Measurements from ENCODE around the gene BRINP2. TPM values are rescaled to one million over a fixed set of nuclear protein-coding genes. Genes with fewer than 3 reads are reported as not detected.

Gene BRINP2
- total RNA-seq, 2 donors from 2014 or later = 0.24 to 1.4 TPM

DNA sequence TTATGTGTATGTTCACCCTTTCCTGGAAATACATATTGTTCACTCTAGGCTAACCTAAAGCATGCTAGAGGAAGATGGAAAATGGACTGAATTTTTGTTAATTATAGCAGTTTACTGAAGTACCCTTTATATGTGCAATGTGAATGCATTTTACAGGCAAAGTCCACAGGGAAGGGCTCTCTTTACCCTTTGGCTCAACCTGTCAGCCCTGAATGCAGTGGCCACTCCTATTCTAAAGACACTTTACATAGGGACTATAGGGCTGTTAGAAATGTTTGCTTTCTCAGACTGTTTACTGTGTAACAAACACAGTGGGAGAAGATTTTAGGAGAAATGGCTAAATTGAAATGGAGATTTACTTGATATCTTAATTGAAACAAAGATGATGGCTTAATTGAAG is 78.5 kb downstream of the BRINP2 start:
- no peak for DNase-seq
- ATAC-seq = no peak
- intact Hi-C loops (cut with DNase I) = no loop called here

DNA sequence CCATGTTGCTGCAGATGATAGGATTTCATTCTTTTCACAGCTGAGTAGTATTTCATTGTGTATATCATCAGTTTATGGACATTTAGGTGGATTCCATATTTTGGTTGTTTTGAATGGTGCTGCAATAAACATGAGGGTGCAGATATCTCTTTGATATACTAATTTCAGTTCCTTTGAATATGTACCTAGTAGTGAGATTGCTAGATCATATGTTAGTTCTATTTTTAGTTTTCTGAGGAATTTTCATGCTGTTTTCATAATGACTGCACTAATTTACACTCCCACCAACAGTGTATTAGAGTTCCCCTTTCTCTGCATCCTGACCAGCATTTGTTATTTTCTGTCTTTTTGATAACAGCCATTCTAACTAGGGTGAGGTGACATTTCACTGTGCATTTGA is 82.1 kb downstream of the BRINP2 start:
- no peak for DNase-seq
- ATAC-seq = no peak
- intact Hi-C loops (cut with DNase I) = loop anchor here (10.0 kb wide), 2 partner anchors 102 to 522 kb away; no protein-coding TSS in a partner anchor

DNA sequence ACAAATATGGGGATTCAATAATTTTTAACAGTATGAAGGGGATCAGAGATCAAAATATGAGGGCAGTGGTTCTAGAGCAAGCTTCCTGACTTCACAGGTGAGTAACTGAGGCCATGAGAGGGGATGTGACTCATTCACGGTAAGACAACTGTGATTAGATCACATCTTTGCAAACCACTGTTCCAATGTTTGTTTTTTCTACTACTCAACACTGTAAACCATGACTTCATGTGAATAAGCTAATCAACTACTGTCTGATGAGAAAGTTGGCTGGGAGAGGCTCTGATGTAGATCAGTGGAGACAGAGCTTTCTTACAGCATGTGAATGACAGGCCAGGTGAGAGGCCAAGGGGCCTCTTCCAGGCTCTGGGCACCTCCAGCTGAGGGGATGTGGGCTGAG is 84.7 kb downstream of the BRINP2 start:
- no peak for ATAC-seq
- intact Hi-C loops (cut with DNase I) = loop anchor here (10.0 kb wide), 2 partner anchors 99 to 519 kb away; no protein-coding TSS in a partner anchor
- no peak for DNase-seq

DNA sequence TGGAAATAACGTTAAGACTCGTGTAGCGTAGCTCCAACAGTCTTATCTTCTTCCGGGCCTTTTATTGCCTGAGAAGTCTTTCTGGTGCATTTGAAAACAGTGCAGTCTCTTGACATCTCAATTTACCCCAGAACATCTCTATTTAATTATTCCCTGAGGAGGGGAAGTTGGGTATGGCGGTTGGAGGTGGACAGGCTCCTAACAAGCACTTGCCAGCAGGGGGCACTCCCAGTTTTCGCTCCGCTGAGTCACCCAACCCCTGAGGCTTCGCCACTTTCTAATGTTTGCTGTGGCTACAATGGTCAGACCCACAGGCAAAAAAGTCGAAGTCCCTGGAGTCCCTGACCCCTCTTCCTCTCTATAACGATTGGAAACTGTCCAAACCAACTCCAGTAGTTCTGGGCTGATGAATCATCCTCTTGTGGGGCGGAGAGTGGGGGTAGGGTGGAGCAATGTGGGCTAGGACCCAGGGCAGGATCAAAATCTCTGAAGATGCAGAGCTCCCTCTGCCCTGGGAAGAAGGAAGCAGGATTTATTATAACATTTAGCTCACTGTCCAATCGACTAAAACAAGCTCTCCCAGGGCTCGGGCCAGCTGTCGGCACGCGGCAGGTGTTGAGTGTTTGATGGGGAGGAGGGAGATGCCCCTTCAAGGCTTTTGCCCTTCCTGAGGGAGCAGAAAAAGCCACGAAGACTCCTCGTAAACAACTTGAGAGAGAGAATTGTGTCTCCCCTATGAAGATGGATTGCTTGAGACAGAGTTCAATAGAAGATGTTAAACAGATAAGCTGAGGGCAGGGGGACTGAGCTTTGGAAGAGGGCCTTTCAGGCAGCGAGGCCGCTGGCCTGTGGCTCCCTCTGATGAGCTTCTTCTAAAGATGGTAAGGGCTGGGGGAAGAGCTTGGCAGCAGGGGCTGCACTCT is 85.7 kb downstream of the BRINP2 start:
- peak; percentile 65 for DNase-seq
- intact Hi-C loops (cut with DNase I) = loop anchor here (10.0 kb wide), 2 partner anchors 98 to 518 kb away; no protein-coding TSS in a partner anchor
- ATAC-seq = peak; percentile 90 to 93

DNA sequence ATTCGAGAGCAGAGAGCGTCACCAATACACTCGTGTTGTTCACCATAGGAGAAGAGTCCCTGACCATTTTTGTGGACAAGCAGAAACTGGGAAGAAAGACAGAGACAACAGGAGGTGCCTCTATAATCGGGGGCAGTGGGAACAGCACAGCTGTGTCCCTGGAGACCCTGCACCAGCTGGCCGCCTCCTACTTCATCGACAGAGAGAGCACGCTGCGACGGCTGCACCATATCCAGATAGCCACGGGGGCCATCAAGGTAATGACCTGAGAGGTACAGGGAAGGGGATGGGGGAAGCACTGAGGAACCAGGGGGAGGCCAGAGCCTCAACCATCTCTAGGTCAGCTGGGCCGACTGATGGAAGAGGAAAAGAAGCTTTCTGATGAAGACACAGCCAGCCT is 86.4 kb downstream of the BRINP2 start:
- intact Hi-C loops (cut with DNase I) = loop anchor here (10.0 kb wide), 2 partner anchors 98 to 518 kb away; no protein-coding TSS in a partner anchor
- DNase-seq (no peak), ATAC-seq (peak in 1 of 2 donors; percentile 17)

DNA sequence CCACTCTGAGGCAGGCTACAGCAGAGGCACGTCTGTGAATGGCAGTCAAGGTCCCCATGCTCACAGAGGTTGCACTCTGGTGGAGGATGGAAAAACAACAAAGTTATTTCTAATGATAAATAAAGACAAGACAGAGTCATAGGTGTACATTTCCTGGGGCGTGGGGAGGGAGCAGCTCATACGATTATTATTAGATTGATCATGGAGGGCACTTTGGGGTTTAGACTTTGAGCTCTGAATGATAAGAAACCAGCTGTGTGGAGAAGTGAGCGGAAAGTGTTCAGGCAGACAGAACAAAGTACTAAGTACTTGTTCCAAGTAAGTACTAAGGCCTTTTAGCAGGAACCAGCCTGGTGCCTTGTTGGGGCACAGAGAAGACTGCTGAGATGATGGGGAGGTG is 86.8 kb downstream of the BRINP2 start:
- no peak for DNase-seq
- ATAC-seq = no peak
- intact Hi-C loops (cut with DNase I) = loop anchor here (10.0 kb wide), 2 partner anchors 97 to 517 kb away; no protein-coding TSS in a partner anchor

DNA sequence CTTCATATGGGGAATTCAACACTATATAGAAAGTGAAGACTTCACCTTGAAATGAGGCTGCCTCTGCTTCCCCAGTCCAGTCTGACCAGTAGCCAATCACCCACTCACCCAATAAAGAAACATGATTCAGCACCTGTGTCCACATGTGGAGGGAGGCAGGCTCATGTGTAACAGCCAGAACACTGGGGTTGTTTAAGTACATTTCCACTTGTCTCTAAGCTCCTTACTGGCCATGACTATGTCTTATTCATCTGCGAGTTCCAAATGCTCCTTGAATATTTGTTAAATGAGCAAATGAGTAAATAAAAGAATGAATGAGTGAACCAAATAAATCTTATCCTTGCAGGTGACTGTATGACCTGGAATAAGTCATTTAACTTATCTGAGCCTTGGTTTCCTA is 100.1 kb downstream of the BRINP2 start:
- DNase-seq (no peak), ATAC-seq (no peak)
- intact Hi-C loops (cut with DNase I) = no loop called here

DNA sequence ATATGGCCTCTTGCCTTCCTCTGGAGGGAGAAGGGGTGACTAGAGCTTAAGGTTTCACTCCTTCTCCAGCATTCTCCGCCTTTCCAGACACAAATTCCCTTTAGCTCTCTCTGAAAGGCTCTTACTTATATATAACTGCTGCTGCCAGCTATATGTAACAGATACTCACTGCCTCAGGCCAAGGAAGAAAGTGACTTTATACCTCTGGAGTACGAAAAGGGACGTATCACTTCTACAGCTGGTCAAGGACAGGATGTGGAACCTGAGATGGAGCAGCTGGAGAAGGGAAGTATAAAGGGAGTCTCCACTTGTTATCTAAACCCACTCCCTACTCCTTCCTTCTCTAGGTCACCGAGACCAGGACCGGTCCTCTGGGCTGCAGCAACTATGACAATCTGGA is 102.4 kb downstream of the BRINP2 start:
- DNase-seq = no peak
- no peak for ATAC-seq
- intact Hi-C loops (cut with DNase I) = no loop called here

DNA sequence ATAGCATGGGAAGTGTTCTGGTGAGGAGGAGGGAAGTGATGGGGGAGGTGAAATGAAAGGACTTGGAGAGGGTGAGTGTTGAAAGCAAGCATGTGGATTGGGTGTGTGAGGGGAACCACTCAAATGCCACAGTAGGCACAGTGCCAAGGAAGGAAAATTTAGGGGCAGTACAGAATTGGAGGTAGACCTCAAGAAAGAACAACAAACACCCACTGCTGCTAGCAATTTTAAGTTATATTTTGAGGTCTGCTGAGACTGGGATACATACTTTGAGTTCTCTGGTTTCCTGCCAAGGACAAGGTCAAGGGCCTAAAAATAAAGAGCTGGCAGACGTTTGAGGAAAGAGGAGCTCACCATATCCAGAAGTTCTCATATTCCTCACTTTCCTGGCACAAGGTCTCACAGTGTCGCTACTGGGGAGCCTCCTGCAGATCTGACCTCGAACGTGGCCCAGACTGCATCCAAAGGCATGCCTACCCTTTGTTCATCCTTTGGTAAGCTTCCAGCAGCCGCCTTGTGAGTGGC is 104.0 kb downstream of the BRINP2 start:
- intact Hi-C loops (cut with DNase I) = no loop called here
- ATAC-seq = peak; percentile 88 to 90
- DNase-seq = peak; percentile 42

DNA sequence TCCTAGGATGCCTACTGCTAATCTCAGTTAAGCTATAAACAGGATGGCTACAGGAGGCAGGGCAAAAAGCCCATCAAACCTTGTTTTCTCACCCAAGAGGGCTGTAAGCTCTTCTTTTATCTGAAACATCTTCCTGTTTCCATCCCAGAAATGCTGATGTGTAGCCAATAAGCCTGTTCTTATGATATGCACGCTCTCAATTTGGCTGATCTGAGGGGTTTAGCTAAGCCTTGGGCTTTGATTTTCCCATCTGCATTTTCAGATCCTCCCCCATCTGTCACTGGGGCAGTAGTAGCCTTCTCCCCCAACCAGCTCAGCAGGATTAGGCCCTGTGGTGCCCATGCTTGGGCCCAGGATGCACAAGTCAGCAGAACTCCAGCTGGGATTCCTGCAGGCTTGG is 105.0 kb downstream of the BRINP2 start:
- no peak for DNase-seq
- no peak for ATAC-seq
- intact Hi-C loops (cut with DNase I) = no loop called here

DNA sequence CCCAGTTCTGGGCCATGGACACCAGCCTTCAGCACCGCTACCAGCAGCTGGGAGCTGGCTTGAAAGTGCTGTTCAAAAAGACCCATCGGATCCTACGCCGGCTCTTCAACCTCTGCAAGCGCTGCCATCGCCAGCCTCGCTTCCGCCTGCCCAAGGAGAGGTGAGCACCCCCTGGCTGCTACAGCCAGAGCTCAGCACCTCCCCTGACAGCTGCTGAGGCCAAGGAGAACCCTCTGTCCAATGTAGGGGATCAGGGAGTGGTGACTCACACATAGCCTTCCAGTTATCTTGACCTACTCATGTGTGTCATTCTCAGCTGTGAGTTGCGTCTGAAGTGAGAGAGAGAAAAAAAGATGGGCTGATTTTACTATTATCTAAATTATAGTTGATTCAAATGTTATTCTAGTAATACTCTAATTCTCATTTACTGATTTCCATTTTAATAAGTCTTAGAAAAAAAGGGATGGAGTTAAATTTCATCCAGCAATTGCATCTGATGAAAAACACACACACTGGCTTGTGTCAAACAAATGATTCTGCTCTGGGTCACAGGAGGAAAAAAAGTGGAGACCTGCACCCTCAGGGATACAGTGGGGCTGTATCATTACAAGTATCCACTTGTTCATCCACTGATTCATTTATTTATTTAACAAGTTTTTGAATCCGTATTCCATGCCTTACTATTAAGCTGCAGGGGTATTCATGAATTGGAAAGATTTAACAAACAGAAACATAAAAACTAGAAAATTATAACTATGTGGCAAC is 108.0 kb downstream of the BRINP2 start:
- intact Hi-C loops (cut with DNase I) = no loop called here
- peak in 1 of 2 donors; percentile 86 for ATAC-seq
- no peak for DNase-seq

DNA sequence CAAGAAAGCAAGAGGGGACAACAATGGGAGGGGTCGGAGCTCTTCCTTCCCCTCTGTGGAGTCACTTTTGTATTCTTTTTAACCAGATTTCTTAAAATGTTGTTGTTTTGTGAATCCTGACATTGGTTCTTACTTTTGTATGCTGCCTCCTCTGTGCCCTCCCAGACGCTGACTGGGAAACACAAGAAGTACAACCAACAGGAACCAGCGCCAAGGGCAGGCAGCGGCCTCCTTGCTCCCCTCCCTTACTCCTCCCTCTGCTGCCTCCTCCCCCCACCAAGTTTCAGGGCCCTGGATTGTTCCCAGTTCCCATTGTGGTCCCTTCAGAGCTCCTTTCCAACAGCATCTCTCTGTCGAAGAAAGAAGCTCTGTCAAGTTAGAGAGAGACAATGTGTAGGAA is 111.1 kb downstream of the BRINP2 start:
- DNase-seq = no peak
- intact Hi-C loops (cut with DNase I) = no loop called here
- no peak for ATAC-seq

DNA sequence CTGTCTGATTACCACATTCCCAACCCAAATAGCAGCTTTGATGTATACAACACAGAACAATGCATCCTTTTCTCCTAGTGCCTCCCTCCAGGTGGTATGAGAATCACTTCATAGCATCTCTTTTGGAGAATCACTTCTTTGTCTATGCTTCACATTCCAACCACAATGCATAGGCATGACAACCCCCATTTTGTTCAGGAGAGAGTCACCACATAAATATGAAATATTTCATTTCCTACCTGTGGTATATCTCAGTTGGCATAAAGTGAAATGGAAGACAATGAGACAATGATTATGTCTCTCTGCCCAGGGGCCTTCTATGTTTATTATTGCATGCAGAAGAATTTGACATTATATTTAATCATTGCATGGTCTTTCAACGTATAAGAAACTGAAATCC is 112.2 kb downstream of the BRINP2 start:
- intact Hi-C loops (cut with DNase I) = no loop called here
- DNase-seq = no peak
- no peak for ATAC-seq

DNA sequence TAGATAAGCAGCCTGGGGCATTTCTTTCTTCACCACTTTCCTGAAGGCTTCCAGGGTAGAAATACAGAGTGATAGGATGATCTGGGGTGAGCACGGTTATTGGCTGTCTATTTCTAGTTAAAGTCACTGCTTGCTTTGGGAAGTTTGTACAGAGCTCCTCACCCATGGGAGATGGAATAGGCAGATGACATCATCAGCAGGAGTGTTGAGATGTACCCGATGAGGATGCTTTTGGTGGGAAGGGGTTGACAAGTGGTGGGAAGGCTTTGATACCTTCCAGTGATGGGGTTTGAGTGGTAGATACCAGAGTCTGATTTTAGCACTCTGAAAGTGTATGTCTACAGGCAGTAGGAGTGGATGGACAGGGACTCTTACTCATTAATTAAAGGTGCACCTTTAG is 112.6 kb downstream of the BRINP2 start:
- ATAC-seq = no peak
- intact Hi-C loops (cut with DNase I) = no loop called here
- DNase-seq = no peak

DNA sequence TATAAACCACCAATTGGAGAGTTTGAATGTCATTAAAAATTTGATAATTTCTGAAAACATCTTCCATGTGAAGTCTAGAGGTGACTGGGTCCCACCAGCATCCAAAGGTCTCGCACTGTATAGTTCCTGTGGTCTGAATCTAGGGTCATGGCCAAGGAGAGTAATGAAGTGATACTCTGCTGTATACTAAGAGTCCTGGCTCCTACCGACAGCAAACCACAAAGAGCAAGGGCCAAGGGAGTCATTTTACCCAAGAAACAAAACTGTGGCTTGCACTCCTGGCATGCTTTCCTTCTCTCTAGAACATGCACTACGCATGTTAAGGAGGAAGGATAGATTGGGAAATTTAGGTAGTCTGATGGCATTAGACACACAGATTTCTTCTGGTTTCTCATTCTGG is 115.6 kb downstream of the BRINP2 start:
- DNase-seq = no peak
- ATAC-seq = no peak
- intact Hi-C loops (cut with DNase I) = no loop called here

DNA sequence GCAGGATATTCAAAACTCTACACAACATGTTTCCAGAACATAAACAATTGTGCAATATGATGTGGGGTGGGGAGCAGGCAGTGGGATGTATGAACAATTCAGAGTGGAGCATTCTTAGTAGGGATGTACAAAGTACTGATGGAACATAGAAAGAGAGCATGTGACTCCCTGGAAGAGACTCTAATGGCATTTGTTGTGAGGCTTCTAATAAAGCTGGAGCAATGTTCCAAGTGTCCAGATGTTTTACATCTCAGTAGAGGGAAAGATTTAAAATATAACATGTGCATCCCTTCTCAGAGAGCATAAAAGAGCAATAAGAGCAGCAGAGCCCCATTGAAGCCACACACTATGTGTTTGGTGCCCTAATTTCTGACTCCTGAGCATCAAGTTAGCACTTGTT is 116.5 kb downstream of the BRINP2 start:
- ATAC-seq (no peak), DNase-seq (no peak)
- intact Hi-C loops (cut with DNase I) = no loop called here

DNA sequence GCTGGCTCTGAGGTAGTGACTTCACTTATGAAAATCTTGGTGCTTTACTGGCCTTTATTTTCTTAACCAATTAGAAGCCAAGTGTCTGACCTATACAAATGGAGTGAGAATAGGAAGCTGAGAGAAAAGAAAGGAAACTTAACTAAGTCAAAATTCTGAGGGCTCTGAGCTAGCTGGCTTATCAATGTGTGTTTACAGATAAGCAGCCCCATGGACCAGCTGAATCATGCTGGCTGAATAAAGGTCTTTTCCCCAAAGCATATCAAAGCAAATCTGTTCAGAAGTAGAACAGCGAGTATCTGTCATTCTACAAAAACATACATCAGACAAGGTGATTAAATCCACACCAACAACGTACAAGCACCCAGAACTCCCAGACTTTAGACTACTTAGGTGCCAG is 117.2 kb downstream of the BRINP2 start:
- ATAC-seq = peak in 1 of 2 donors; percentile 57
- intact Hi-C loops (cut with DNase I) = no loop called here
- DNase-seq = no peak

DNA sequence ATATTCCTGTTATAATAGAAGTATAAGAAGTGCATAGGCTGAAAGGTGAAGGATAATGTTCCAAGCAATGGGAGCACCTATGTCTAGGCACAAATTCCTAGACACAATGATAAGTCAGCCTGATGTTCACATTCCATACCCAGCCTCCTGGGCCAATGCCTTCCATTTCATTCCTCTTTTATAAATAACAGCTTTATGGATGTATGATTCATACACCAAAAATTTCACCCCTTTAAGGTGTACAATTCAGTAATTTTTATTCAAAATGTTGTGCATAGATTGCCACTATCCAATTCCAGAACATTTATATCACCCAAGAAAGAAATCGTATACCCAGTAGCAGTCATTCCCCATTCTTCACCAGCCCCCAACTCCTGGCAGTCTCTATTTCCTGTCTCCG is 118.8 kb downstream of the BRINP2 start:
- ATAC-seq (no peak), DNase-seq (no peak)
- intact Hi-C loops (cut with DNase I) = no loop called here

DNA sequence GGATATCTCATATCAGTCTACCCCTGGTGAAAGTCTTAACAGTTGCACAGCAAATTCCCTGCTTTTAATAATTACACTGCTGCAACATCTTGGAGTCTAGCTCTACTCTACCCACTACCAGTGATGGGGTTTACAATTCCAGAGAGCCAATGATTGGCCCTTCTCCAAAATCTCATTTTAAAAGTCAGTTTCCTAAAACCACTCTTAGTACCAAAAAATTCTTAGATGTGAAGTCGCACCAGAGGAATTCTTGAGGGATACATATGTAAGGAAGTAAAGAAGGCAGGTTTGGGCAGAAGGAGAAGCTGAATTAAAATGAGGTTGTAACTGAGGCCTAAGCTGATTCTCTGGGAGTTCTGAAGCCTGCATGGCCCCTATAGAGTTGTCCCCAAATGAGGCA is 129.7 kb downstream of the BRINP2 start:
- ATAC-seq (no peak), DNase-seq (no peak)
- intact Hi-C loops (cut with DNase I) = no loop called here
